GM12878 (cell line): ENCODE results near the gene CAPN8. TPM values are rescaled to one million over a fixed set of nuclear protein-coding genes. Genes with fewer than 3 reads are reported as not detected.

Source experiments
- ATAC-seq: fragments of 200-7000 bp; cut with Tn5 transposase; 3 replicates; pipeline ENCODE4 v1.9.1; 2020; ENCODE audit warnings: mild to moderate bottlenecking, moderate library complexity
- BruUV-seq: library from RNA; stranded (reverse); fragments of 400-500 nt; replicated peaks from 2 replicates; lab custom pipeline; 2021; lab: Mats Ljungman, UMichigan
- CTCF ChIA-PET: fragments of 300-600 bp; sonication (Branson Sonifier 250); formaldehyde crosslinking; extraction: SDS; loops from one replicate; lab custom pipeline; 2021; ENCODE audit warnings: inconsistent platforms; lab: Yijun Ruan, JAX
- POLR2A ChIA-PET: fragments of 350-600 bp; formaldehyde crosslinking; extraction: SDS; loops from one replicate; lab custom pipeline; 2021; ENCODE audit warnings: inconsistent platforms; lab: Charles Lee
- RAD21 ChIA-PET: fragments of 300-600 bp; sonication (Branson Sonifier 250); formaldehyde crosslinking; loops from one replicate; lab custom pipeline; 2023; ENCODE audit warnings: antibody characterized with exemption; ENCODE audit not compliant: unreplicated experiment; lab: Charles Lee
- SMC1A ChIA-PET: fragments of 300-600 bp; sonication (Branson Sonifier 250); formaldehyde crosslinking; loops from one replicate; lab custom pipeline; 2023; ENCODE audit not compliant: unreplicated experiment, uncharacterized antibody; lab: Charles Lee
- DNase-seq: peaks from one replicate; pipeline ENCODE4 v3.0.0-alpha.2; 2011; ENCODE audit warnings: low read depth, low spot score
- FAIRE-seq: peaks from 3 replicates; lab custom pipeline; 2011; peaks lifted over from hg19 to GRCh38; lab: Jason Lieb, UNC
- H2AFZ ChIP-seq: 2 replicates; pipeline ENCODE4 v1.6.0; 2011; ENCODE audit warnings: low read depth, low read length, control low read depth; ENCODE audit not compliant: control insufficient read depth
- H3K27ac ChIP-seq: 2 replicates; pipeline ENCODE4 v1.5.1; 2011; ENCODE audit warnings: control low read depth; ENCODE audit not compliant: control insufficient read depth, insufficient read depth
- H3K27me3 ChIP-seq, 2 experiments: replicated peaks in 1 of 2; 2 replicates each; pipeline versions ENCODE4 v1.6.0 to v1.6.1; 2011; ENCODE audit warnings: low read length in 1 of 2; ENCODE audit not compliant: control insufficient read depth in 2 of 2, insufficient read depth in 2 of 2
- H3K36me3 ChIP-seq, 2 experiments: 2 replicates each; pipeline ENCODE4 v1.5.1; 2011; ENCODE audit warnings: low read length in 1 of 2; ENCODE audit not compliant: control insufficient read depth in 2 of 2, insufficient read depth in 2 of 2
- H3K4me1 ChIP-seq: 2 replicates; pipeline ENCODE4 v1.6.1; 2011; ENCODE audit warnings: mild to moderate bottlenecking, low read length, moderate library complexity, mixed read lengths; ENCODE audit not compliant: control insufficient read depth, insufficient read depth
- H3K4me2 ChIP-seq: 2 replicates; pipeline ENCODE4 v1.6.0; 2011; ENCODE audit warnings: control low read depth; ENCODE audit not compliant: control insufficient read depth, insufficient read depth
- H3K4me3 ChIP-seq: fragments of 200-600 bp; sonication (generic); 2 replicates; pipeline ENCODE4 v1.5.1; 2016
- H3K79me2 ChIP-seq: 2 replicates; pipeline ENCODE4 v1.6.0; 2011; ENCODE audit warnings: low read length; ENCODE audit not compliant: control insufficient read depth, insufficient read depth
- H3K9ac ChIP-seq: 2 replicates; pipeline ENCODE4 v1.8.0; 2011; ENCODE audit warnings: low read length, control low read depth, mixed read lengths; ENCODE audit not compliant: control insufficient read depth, insufficient read depth
- H3K9me3 ChIP-seq: replicated peaks from 3 replicates; pipeline ENCODE4 v1.5.1; 2011; ENCODE audit warnings: mild to moderate bottlenecking, low read length; ENCODE audit not compliant: control insufficient read depth, insufficient read depth
- H4K20me1 ChIP-seq: 2 replicates; pipeline ENCODE4 v1.6.0; 2011; ENCODE audit not compliant: control insufficient read depth, insufficient read depth
- ASH2L ChIP-seq: fragments of 300-600, 200-600 bp; sonication (generic); IDR thresholded peaks from 2 replicates; pipeline ENCODE4 v1.6.1; 2017; ENCODE audit warnings: low read depth, mild to moderate bottlenecking, borderline replicate concordance
- CHD1 ChIP-seq: IDR thresholded peaks from 2 replicates; pipeline ENCODE4 v1.6.1; 2012; ENCODE audit warnings: low read depth, low read length, improper control_type of control experiment
- E4F1 ChIP-seq: fragments of 450-650 bp; IDR thresholded peaks from 2 replicates; pipeline ENCODE4 v1.6.1; 2018; ENCODE audit warnings: borderline replicate concordance, mild to moderate bottlenecking; ENCODE audit not compliant: partially characterized antibody
- MYB ChIP-seq: fragments of 150-350 bp; IDR thresholded peaks from 2 replicates; pipeline ENCODE4 v1.6.1; 2014; ENCODE audit warnings: mild to moderate bottlenecking, low read depth, low read length, borderline replicate concordance
- NKRF ChIP-seq: fragments of 450-650 bp; conservative IDR thresholded peaks from 2 replicates; pipeline ENCODE4 v1.6.1; 2017; ENCODE audit warnings: mild to moderate bottlenecking, moderate library complexity
- PAX5 ChIP-seq: IDR thresholded peaks from 2 replicates; pipeline ENCODE4 v1.6.1; 2011; ENCODE audit warnings: low read depth, low read length, borderline replicate concordance
- POLR2AphosphoS2 ChIP-seq: IDR thresholded peaks from 2 replicates; pipeline ENCODE4 v1.6.1; 2011; ENCODE audit warnings: low read depth, mild to moderate bottlenecking, low read length, improper control_type of control experiment, moderate library complexity
- RAD51 ChIP-seq: fragments of 450-650 bp; IDR thresholded peaks from 2 replicates; pipeline ENCODE4 v1.6.1; 2016; ENCODE audit warnings: moderate library complexity, mild to moderate bottlenecking, inconsistent platforms
- REST ChIP-seq: IDR thresholded peaks from 2 replicates; pipeline ENCODE4 v1.6.1; 2012; ENCODE audit warnings: mild to moderate bottlenecking, low read depth, low read length
- SREBF1 ChIP-seq: IDR thresholded peaks from 2 replicates; pipeline ENCODE4 v1.6.1; 2012; ENCODE audit warnings: mild to moderate bottlenecking, low read length
- WGBS: methylation state at CpG from one replicate; pipeline ENCODE4 v1.1.6; 2016; ENCODE audit warnings: low lambda C conversion rate; ENCODE audit not compliant: insufficient replicate concordance, insufficient coverage; ENCODE audit errors: missing lambda C conversion rate; 5-methylcytosine and 5-hydroxymethylcytosine counted together
- in situ Hi-C: fragments of 300-500 bp; cut with MboI; formaldehyde crosslinking; loops from 9 replicates; pipeline ENCODE4 v1.14.3; 2018; ENCODE audit warnings: mixed read lengths
- intact Hi-C: fragments of 100-400 bp; cut with micrococcal nuclease; formaldehyde crosslinking; loops from one replicate; pipeline ENCODE4 v1.14.2; 2022; ENCODE audit not compliant: unreplicated experiment
- polyA plus RNA-seq, 11 experiments: library from polyadenylated mRNA; depleted of rRNA in 4 of 11; unstranded in 6 of 11; stranded (reverse) in 5 of 11; fragments of >200 nt; fragmentation: Nextera tagmentation in 4 of 11; fragmentation: Illumina TruSeq in 1 of 11; extraction: Ambion mirVana in 4 of 11; extraction: Trizol in 1 of 11; gene quantifications; 1 replicate in 1 of 11; 2 replicates in 10 of 11; pipeline versions ENCODE4 v1.2.1 to v1.2.3, GENCODE V29; 2011 to 2016; ENCODE audit warnings: inconsistent platforms in 2 of 11, missing spikeins in 2 of 11, low read depth in 1 of 11
- total RNA-seq, 4 experiments: library from RNA; depleted of rRNA in 3 of 4; stranded (reverse); fragments of >200 nt in 3 of 4; fragmentation: Illumina TruSeq in 1 of 4; extraction: Trizol in 1 of 4; gene quantifications; 2 replicates each; pipeline versions ENCODE4 v1.2.1 to v1.2.3, GENCODE V29; 2013 to 2021

The CAPN8 gene
- total and polyA plus RNA-seq, 10 of the 15 experiments (the other 5 are each of a cell fraction or from before 2014, with no cell fraction given): 6.4 to 30.7 (median 12.3) TPM

- Histone ChIP-seq H3K9me3 (no peaks in the 10 kb centered on the region), H3K4me3 (no peak overlapping the region), H4K20me1 (no peaks in the 10 kb centered on the region), H3K4me1 (no peaks in the 10 kb centered on the region), H3K9ac (no peak overlapping the region), H3K79me2 (no peaks in the 10 kb centered on the region), H2AFZ (no peak overlapping the region), H3K27me3 (peaks cover 0 to 3% of the 10 kb centered on the region in 2 experiments; a peak in 1 of 4 replicates), H3K27ac (no peak overlapping the region), H3K4me2 (no peak overlapping the region), H3K36me3 (no peaks in the 10 kb centered on the region)
- RAD21 ChIA-PET: interaction anchor here (1.3 to 4.6 kb wide), 3 partner anchors 12 to 59 kb away, joined by 4 to 46 read pairs (median 17); no protein-coding TSS in a partner anchor
- in situ Hi-C loops: no loop called here
- BruUV-seq: no TSS peak
- DNase-seq (no peak), ATAC-seq (no peak), FAIRE-seq (no peak)
- intact Hi-C loops: no loop called here
- TF ChIP-seq CHD1 (no peak), E4F1 (no peak), ASH2L (no peak), PAX5 (no peak), MYB (no peak), POLR2AphosphoS2 (no peak), REST (no peak), RAD51 (no peak), SREBF1 (no peak), NKRF (no peak)
- SMC1A ChIA-PET: interaction anchor here (1.3 to 6.0 kb wide), 4 partner anchors 52 to 77 kb away, joined by 5 to 69 read pairs (median 12); no protein-coding TSS in a partner anchor
- CTCF ChIA-PET: interaction anchor here (0.8 to 7.4 kb wide), 6 partner anchors 12 to 86 kb away, joined by 3 to 160 read pairs (median 5); no protein-coding TSS in a partner anchor
- POLR2A ChIA-PET: interaction anchor here (0.9 to 4.3 kb wide), 2 partner anchors 18 to 52 kb away, joined by 3 to 23 read pairs; no protein-coding TSS in a partner anchor
- WGBS: 70% methylated on average over 14 of the region's 14 CpGs
Observed at GRCh38 chr1:223609066-223609465, 56.4 kb downstream of the CAPN8 start.
